HFF-Myc (cell line): ENCODE measurements around the gene C9orf50.

Experiments
- DNase-seq: peaks from one replicate; pipeline ENCODE4 v3.0.0-alpha.2; 2011; ENCODE audit warnings: low read depth; ENCODE audit errors: extremely low read depth
- H3K4me3 ChIP-seq: replicated peaks from 2 replicates; pipeline ENCODE4 v1.5.1; 2011; ENCODE audit warnings: low read depth, mild to moderate bottlenecking, control low read depth, low read length
- TF ChIP-seq, protein P1 (sequence below): IDR thresholded peaks from 2 replicates; pipeline ENCODE4 v1.5.1; 2012; ENCODE audit warnings: mild to moderate bottlenecking, low read depth, low read length, control low read depth; ENCODE audit errors: missing control alignments

The C9orf50 gene

GRCh38 chr9:129562917-129563316, 58.0 kb downstream of the C9orf50 start:
- TF ChIP-seq, protein P1, sequence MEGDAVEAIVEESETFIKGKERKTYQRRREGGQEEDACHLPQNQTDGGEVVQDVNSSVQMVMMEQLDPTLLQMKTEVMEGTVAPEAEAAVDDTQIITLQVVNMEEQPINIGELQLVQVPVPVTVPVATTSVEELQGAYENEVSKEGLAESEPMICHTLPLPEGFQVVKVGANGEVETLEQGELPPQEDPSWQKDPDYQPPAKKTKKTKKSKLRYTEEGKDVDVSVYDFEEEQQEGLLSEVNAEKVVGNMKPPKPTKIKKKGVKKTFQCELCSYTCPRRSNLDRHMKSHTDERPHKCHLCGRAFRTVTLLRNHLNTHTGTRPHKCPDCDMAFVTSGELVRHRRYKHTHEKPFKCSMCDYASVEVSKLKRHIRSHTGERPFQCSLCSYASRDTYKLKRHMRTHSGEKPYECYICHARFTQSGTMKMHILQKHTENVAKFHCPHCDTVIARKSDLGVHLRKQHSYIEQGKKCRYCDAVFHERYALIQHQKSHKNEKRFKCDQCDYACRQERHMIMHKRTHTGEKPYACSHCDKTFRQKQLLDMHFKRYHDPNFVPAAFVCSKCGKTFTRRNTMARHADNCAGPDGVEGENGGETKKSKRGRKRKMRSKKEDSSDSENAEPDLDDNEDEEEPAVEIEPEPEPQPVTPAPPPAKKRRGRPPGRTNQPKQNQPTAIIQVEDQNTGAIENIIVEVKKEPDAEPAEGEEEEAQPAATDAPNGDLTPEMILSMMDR, result no peak
- DNase-seq, result no peak

DNA sequence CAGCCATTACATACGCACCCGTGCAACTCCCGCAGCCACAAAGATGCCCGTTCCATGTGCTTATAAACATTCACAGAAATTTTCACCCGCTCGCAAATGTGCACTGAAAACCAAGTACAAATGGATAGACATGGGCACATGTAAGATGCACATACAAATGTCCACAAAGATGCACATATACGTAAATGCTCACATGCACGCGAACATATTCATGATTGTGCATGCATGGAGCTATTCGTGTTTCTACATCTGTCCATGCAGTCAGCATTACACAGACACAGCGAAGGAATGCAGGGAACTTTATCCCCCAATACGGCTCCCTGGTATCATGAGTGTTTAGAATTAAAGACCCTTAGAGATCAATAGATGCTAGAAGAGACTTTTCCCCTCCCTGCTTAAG, 58.4 kb downstream of the C9orf50 start:
- TF ChIP-seq, protein P1, result no peak
- DNase-seq, result no peak
- no peak overlapping the region for H3K4me3 ChIP-seq

More at GRCh38 chr9:129562917-129563316, 58.0 kb downstream of the C9orf50 start:
- no peak overlapping the region for H3K4me3 ChIP-seq
